ENCODE measurements around the gene NUDC.

The NUDC gene

DNA sequence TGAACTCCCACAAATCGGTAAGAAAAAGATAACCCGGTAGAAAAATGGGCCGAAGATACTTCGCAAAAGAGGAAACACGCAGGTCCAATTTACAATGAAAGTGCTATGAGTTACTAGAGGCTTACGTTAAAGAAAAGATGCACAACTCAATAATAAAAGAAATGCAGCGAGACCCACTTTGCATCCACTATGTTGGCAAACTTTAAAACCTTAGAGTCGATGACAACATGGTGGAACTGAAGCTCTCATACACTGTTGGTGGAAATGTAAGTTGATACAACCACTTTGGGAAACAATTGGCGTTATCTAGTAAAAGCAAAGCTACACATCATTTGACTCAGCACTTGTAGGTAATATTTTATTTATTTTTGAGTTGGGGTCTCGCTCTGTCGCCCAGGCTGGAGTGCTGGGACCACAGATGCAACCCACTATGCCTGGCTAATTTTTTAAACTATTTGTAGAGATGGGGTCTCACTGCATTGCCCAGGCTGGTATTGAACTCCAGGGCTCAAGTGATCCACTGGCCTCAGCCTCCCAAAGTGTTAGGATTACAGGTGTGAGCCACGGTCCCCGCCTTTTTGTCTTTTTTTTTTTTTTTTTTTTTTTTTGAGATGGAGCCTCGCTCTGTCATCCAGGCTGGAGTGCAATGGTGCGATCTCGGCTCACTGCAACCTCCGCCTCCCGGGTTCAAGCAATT, 20.6 kb upstream of the NUDC start:
- TF ChIP-seq CTCF (IDR thresholded peaks at IDR 0.05; ENCODE audit: extremely low read depth, missing control alignments): no peak
- DNase-seq (ENCODE audit: low spot score): no peak

DNA sequence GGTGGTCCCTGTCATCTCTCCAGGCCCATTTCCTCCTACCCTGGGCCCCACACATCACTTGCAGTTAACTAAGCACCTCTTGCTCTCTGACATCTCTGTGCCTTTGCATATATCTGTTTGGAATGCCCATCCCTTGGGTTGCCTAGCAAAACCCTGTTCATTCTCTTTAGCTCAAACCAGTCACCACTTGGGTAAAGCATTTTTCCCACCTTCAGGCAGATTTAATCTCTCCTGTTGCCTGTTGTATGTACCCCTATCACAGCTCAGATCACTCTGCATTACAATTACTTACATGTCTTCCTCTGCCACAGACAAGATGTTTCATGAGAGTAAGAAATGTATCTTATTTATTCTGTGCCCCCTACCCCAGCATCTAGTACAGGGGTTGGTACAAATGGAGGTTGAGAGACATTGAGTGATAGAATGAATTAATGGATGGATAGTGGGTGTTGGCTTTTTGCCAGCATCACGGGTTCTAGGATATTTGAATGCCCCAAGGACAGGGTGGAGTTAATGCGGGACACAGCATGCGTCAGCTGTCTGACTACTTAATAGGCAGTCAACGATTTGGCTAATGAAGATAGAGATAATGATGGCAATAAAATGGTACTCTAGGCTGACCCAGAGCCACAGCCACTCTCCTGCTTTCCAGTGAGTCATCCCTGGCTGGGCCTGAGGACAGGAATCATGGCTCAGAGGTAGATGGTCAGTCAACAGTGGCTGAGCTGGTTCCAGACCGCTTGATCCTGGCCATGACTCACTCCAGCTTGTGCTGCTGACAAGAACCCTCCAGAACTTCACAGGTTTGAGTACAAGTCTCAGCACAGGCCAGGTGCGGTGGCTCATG, 14.2 kb upstream of the NUDC start:
- TF ChIP-seq CTCF (IDR thresholded peaks at IDR 0.05; ENCODE audit: extremely low read depth, missing control alignments): no peak
- no peak for DNase-seq (ENCODE audit: low spot score)

GRCh38 chr1:26909951-26910342, 11.6 kb upstream of the NUDC start:
- TF ChIP-seq CTCF (IDR thresholded peaks at IDR 0.05; ENCODE audit: extremely low read depth, missing control alignments): no peak
- DNase-seq (ENCODE audit: low spot score): no peak

DNA sequence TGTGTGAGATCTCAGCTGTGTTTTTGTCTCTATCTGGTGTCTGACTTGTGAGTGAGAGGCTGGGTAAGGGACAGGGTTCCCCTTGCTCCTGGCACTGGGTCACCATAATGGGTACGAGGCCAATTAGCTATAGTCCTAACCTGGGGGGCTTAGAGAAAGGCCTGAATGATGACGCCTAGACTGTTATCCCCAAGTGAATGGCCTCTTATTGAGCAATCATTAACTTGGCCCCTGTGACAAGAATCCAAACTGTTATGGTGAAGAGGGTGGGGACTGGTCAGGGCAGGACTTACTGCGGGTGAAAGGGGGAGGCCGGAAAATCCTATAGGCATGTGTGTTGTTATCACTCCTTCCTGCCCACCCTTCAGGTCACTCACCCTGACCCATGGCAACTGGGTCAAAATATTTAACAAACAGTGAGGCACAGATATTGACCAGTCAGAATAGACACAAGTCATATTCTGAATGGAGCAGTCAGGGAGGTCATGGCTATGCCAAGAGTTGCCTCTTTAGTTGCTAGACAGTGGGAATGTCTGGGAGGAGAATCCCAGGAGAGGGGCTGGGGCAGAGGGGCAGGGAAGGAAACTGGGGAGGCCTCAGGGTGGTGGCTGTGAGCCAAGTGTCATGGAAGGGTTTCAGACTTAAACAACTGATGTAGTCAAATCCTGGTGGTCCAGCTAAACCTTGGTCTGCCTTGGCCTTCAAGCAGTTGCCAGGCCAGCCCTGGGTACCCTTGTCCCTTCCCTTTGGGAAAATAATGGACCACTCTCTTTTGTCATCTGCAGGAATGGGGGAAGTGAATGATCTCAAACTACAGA, 11.0 kb upstream of the NUDC start:
- no peak for DNase-seq (ENCODE audit: low spot score)
- TF ChIP-seq CTCF (IDR thresholded peaks at IDR 0.05; ENCODE audit: extremely low read depth, missing control alignments): no peak

DNA sequence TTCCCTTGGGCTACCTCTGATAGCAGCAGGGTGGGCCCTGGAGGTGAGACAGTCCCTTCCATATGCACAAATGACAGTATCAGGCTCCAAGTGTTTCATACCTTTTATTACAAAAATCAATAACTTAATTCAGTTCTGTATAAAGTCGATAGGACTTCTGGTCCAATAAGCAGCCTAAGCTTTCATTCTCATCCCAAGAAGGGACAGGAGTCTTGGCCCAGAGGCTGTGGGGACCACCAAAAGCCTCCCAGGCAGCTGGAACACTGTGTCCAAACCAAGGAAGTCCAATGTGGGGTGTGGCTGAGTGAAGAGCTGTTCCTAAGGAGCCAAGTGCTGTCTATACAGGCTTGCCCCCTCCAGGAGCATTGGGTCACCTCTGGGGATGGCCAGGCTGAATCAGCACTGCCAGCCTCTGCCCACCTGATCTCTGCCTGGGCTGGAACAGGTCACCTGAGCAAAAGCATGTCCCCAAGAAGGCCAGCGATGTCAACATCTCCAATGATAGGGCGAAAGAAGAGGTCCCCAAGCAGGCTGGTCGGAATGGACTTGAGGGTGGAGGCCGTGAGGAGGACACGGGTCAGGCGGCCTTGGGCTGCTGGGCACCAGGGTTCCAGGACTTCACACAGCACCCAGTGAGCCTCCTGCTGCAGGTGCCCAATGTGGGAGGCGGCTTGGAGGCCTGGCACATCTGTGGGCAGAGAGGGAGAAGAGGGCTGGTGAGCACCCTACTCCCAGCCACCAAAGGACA, 10.0 kb upstream of the NUDC start:
- no peak for TF ChIP-seq CTCF (IDR thresholded peaks at IDR 0.05; ENCODE audit: extremely low read depth, missing control alignments)
- DNase-seq (ENCODE audit: low spot score): no peak

- TF ChIP-seq CTCF (IDR thresholded peaks at IDR 0.05; ENCODE audit: extremely low read depth, missing control alignments): no peak
- no peak for DNase-seq (ENCODE audit: low spot score)
Measured at GRCh38 chr1:26912147-26912490, 9.4 kb upstream of the NUDC start.

All from GM20000 (cell line).